ENCODE data around the gene ADRA2B.

GRCh38 chr2:96131152-96131812 is 14.9 kb upstream of the ADRA2B start:
- TF ChIP-seq YY1 (IDR thresholded peaks at IDR 0.05; ENCODE audit: low read depth) = no peak
- TF ChIP-seq REST (IDR thresholded peaks at IDR 0.05; ENCODE audit: low read depth) = no peak
- no peak for TF ChIP-seq RAD21 (IDR thresholded peaks at IDR 0.05; ENCODE audit: low read depth)
- TF ChIP-seq EP300 (IDR thresholded peaks at IDR 0.05; ENCODE audit: borderline replicate concordance) = no peak
- TF ChIP-seq NFIC (IDR thresholded peaks at IDR 0.05) = no peak
- TF ChIP-seq FOXM1 (IDR thresholded peaks at IDR 0.05; ENCODE audit: borderline replicate concordance, low read depth) = no peak
- TF ChIP-seq MAX (IDR thresholded peaks at IDR 0.05) = no peak
- no peak for TF ChIP-seq TAF1 (IDR thresholded peaks at IDR 0.05; ENCODE audit: low read depth)
- no peak for TF ChIP-seq CEBPB (IDR thresholded peaks at IDR 0.05)
- TF ChIP-seq CREB1 (IDR thresholded peaks at IDR 0.05; ENCODE audit: low read depth) = no peak
